HG03565 (cell line): Measurements from ENCODE around the gene ANKRD63.

Experiments used
- ATAC-seq: cut with Tn5 transposase; IDR thresholded peaks from one replicate; pipeline ENCODE4 v1.9.1; 2021; ENCODE audit warnings: mild to moderate bottlenecking, moderate library complexity; ENCODE audit not compliant: unreplicated experiment

ANKRD63 gene

GRCh38 chr15:40245666-40246450 lies 37.0 kb downstream of the ANKRD63 start:
- no peak for ATAC-seq

GRCh38 chr15:40244961-40245523 lies 37.8 kb downstream of the ANKRD63 start:
- ATAC-seq: no peak

GRCh38 chr15:40243126-40243810 lies 39.6 kb downstream of the ANKRD63 start:
- no peak for ATAC-seq

GRCh38 chr15:40242601-40243000 lies 40.3 kb downstream of the ANKRD63 start:
- no peak for ATAC-seq

- no peak for ATAC-seq
Measured at GRCh38 chr15:40242213-40242599, 40.7 kb downstream of the ANKRD63 start.

- no peak for ATAC-seq
Measured at GRCh38 chr15:40241269-40242212, 41.3 kb downstream of the ANKRD63 start.

- ATAC-seq: no peak
Measured at GRCh38 chr15:40240619-40241221, 42.1 kb downstream of the ANKRD63 start.

GRCh38 chr15:40239693-40240618 lies 42.9 kb downstream of the ANKRD63 start:
- no peak for ATAC-seq

- no peak for ATAC-seq
Measured at GRCh38 chr15:40239404-40239692, 43.5 kb downstream of the ANKRD63 start.

- no peak for ATAC-seq
Measured at GRCh38 chr15:40238532-40239403, 44.1 kb downstream of the ANKRD63 start, which contains the start of gene PAK6. Gene PAK6, plus strand, starts transcription at chr15:40239063. Its CDS starts 25,723 bp downstream, at chr15:40264786.

GRCh38 chr15:40235201-40235885 lies 47.5 kb downstream of the ANKRD63 start:
- no peak for ATAC-seq

GRCh38 chr15:40234783-40235182 lies 48.1 kb downstream of the ANKRD63 start:
- no peak for ATAC-seq

- no peak for ATAC-seq
Measured at GRCh38 chr15:40233727-40234577, 48.9 kb downstream of the ANKRD63 start.

- no peak for ATAC-seq
Measured at GRCh38 chr15:40232625-40233070, 50.2 kb downstream of the ANKRD63 start.
